HEK293T (cell line): ENCODE results near the gene RAB9B.

Source experiments
- CTCF ChIA-PET: fragments of 350-600 bp; formaldehyde crosslinking; extraction: SDS; loops from one replicate; lab custom pipeline; 2021; ENCODE audit warnings: antibody characterized with exemption, inconsistent platforms; lab: Yijun Ruan, JAX
- POLR2A ChIA-PET: fragments of 350-600 bp; formaldehyde crosslinking; extraction: SDS; loops from one replicate; lab custom pipeline; 2020; ENCODE audit warnings: antibody characterized with exemption, inconsistent platforms; lab: Yijun Ruan, JAX
- DNase-seq: peaks from one replicate; pipeline ENCODE4 v3.0.0; 2012; ENCODE audit warnings: mixed read lengths; ENCODE audit errors: extremely low spot score
- ARNT ChIP-seq: fragments of 450-650 bp; IDR thresholded peaks from 2 replicates; pipeline ENCODE4 v1.6.1; 2017; ENCODE audit warnings: mild to moderate bottlenecking
- BHLHE40 ChIP-seq: fragments of 450-650 bp; IDR thresholded peaks from 2 replicates; pipeline ENCODE4 v1.6.1; 2016; ENCODE audit warnings: mild to moderate bottlenecking, moderate library complexity, borderline replicate concordance
- CTBP1 ChIP-seq: fragments of 450-650 bp; IDR thresholded peaks from 2 replicates; pipeline ENCODE4 v1.6.1; 2016; ENCODE audit warnings: borderline replicate concordance
- ELF4 ChIP-seq: fragments of 450-650 bp; IDR thresholded peaks from 2 replicates; pipeline ENCODE4 v1.6.1; 2017; ENCODE audit warnings: antibody characterized with exemption
- FOXA1 ChIP-seq: fragments of 450-650 bp; IDR thresholded peaks from 2 replicates; pipeline ENCODE4 v1.6.1; 2016; ENCODE audit warnings: mild to moderate bottlenecking
- FOXK2 ChIP-seq: fragments of 450-650 bp; IDR thresholded peaks from 2 replicates; pipeline ENCODE4 v1.6.1; 2016; ENCODE audit warnings: mild to moderate bottlenecking
- FOXM1 ChIP-seq: fragments of 450-650 bp; IDR thresholded peaks from 2 replicates; pipeline ENCODE4 v1.6.1; 2017; ENCODE audit warnings: mild to moderate bottlenecking, borderline replicate concordance
- HDGF ChIP-seq: fragments of 450-650 bp; IDR thresholded peaks from 2 replicates; pipeline ENCODE4 v1.6.1; 2017; ENCODE audit warnings: antibody characterized with exemption, borderline replicate concordance
- L3MBTL2 ChIP-seq: fragments of 450-650 bp; conservative IDR thresholded peaks from 2 replicates; pipeline ENCODE4 v1.6.1; 2016; ENCODE audit warnings: mild to moderate bottlenecking
- LEF1 ChIP-seq: fragments of 450-650 bp; IDR thresholded peaks from 2 replicates; pipeline ENCODE4 v1.6.1; 2017; ENCODE audit warnings: mild to moderate bottlenecking, borderline replicate concordance
- NFRKB ChIP-seq: fragments of 450-650 bp; IDR thresholded peaks from 2 replicates; pipeline ENCODE4 v1.6.1; 2016; ENCODE audit warnings: mild to moderate bottlenecking, moderate library complexity
- PKNOX1 ChIP-seq: fragments of 450-650 bp; IDR thresholded peaks from 2 replicates; pipeline ENCODE4 v1.6.1; 2016
- SP1 ChIP-seq: fragments of 450-650 bp; IDR thresholded peaks from 2 replicates; pipeline ENCODE4 v1.6.1; 2017
- SUZ12 ChIP-seq: fragments of 450-650 bp; IDR thresholded peaks from 2 replicates; pipeline ENCODE4 v1.6.1; 2016; ENCODE audit warnings: mild to moderate bottlenecking
- TARDBP ChIP-seq: fragments of 450-650 bp; IDR thresholded peaks from 2 replicates; pipeline ENCODE4 v1.6.1; 2016
- ZNF384 ChIP-seq: fragments of 450-650 bp; IDR thresholded peaks from 2 replicates; pipeline ENCODE4 v1.6.1; 2016

The RAB9B gene

GRCh38 chrX:103845165-103845653, 13.2 kb upstream of the RAB9B start:
- no peak for TF ChIP-seq FOXM1
- TF ChIP-seq ELF4, result no peak
- no peak for TF ChIP-seq NFRKB
- TF ChIP-seq HDGF, result no peak
- no peak for TF ChIP-seq SUZ12
- TF ChIP-seq BHLHE40, result no peak
- TF ChIP-seq L3MBTL2, result no peak
- no peak for TF ChIP-seq ZNF384
- TF ChIP-seq CTBP1, result no peak
- TF ChIP-seq LEF1, result no peak
- no peak for TF ChIP-seq PKNOX1
- TF ChIP-seq FOXA1, result no peak
- TF ChIP-seq FOXK2, result no peak
- no peak for TF ChIP-seq SP1
- no peak for TF ChIP-seq TARDBP
- DNase-seq, result peak; percentile 85
- ChIA-PET POLR2A (interaction anchor here (0.7 to 1.7 kb wide), 7 partner anchors 13 to 268 kb away, joined by 3 to 7 read pairs (median 4); partner anchors contain the start of genes RAB9B and ZCCHC18), CTCF (interaction anchor here (0.6 to 2.4 kb wide), 16 partner anchors 11 to 477 kb away, joined by 3 to 25 read pairs (median 6); partner anchors contain the start of genes RAB9B and SLC25A53)

GRCh38 chrX:103839404-103839803, 7.3 kb upstream of the RAB9B start:
- POLR2A ChIA-PET, result interaction anchor here (1.0 kb wide), 1 partner anchor 80 kb away, joined by 5 read pairs; no protein-coding TSS in a partner anchor
- CTCF ChIA-PET, result no interaction called here
- no peak for DNase-seq
- no peak for TF ChIP-seq HDGF
- no peak for TF ChIP-seq BHLHE40
- no peak for TF ChIP-seq PKNOX1
- TF ChIP-seq SP1, result no peak
- no peak for TF ChIP-seq ARNT
- no peak for TF ChIP-seq CTBP1
- TF ChIP-seq L3MBTL2, result no peak
- TF ChIP-seq TARDBP, result no peak
- TF ChIP-seq ZNF384, result no peak
- no peak for TF ChIP-seq ELF4
- TF ChIP-seq NFRKB, result no peak

GRCh38 chrX:103831342-103831802, 685 bp downstream of the RAB9B start:
- POLR2A ChIA-PET, result interaction anchor here (0.6 to 2.0 kb wide), 8 partner anchors 8 to 325 kb away, joined by 3 to 10 read pairs (median 5); partner anchors contain the start of genes MORF4L2, SLC25A53 and ZCCHC18
- no peak for TF ChIP-seq FOXK2
- TF ChIP-seq ARNT, result no peak
- TF ChIP-seq LEF1, result no peak
- TF ChIP-seq CTBP1, result no peak
- TF ChIP-seq PKNOX1, result no peak
- DNase-seq, result peak; percentile 21
- CTCF ChIA-PET, result interaction anchor here (0.6 to 3.2 kb wide), 4 partner anchors 13 to 501 kb away, joined by 3 to 25 read pairs (median 4); partner anchors contain the start of gene TCEAL7

- no peak for TF ChIP-seq SP1
- no peak for TF ChIP-seq BHLHE40
- TF ChIP-seq ELF4, result no peak
- TF ChIP-seq FOXM1, result no peak
- TF ChIP-seq ARNT, result no peak
- TF ChIP-seq PKNOX1, result no peak
- TF ChIP-seq ZNF384, result no peak
- no peak for TF ChIP-seq FOXK2
- no peak for TF ChIP-seq TARDBP
- TF ChIP-seq NFRKB, result no peak
- no peak for TF ChIP-seq SUZ12
- TF ChIP-seq L3MBTL2, result no peak
- TF ChIP-seq FOXA1, result no peak
- no peak for TF ChIP-seq LEF1
- no peak for TF ChIP-seq CTBP1
- TF ChIP-seq HDGF, result no peak
- ChIA-PET POLR2A (interaction anchor here (2.0 kb wide), 1 partner anchor 14 kb away, joined by 6 read pairs; no protein-coding TSS in a partner anchor), CTCF (interaction anchor here (0.6 to 3.2 kb wide), 4 partner anchors 14 to 501 kb away, joined by 3 to 25 read pairs (median 4); partner anchors contain the start of gene TCEAL7)
- DNase-seq, result no peak
Measured at GRCh38 chrX:103830848-103831247, 1.2 kb downstream of the RAB9B start.

GRCh38 chrX:103828529-103828928, 3.5 kb downstream of the RAB9B start:
- TF ChIP-seq FOXK2, result no peak
- TF ChIP-seq FOXA1, result no peak
- no peak for TF ChIP-seq SP1
- no peak for TF ChIP-seq HDGF
- POLR2A ChIA-PET, result interaction anchor here (1.6 kb wide), 1 partner anchor 142 kb away, joined by 5 read pairs; the partner anchor contains the start of gene MORF4L2
- CTCF ChIA-PET, result interaction anchor here (0.5 to 2.0 kb wide), 3 partner anchors 9 to 117 kb away, joined by 3 to 4 read pairs (median 4); no protein-coding TSS in a partner anchor
- no peak for DNase-seq
